Measurements from ENCODE around the gene GADD45GIP1.
"Not testable (repeated sequence)": the region's sequence is repeated elsewhere in the genome, so short reads cannot be mapped to it uniquely, and the experiment has no call there.

GADD45GIP1 gene

GRCh38 chr19:12939975-12940423 is 17.0 kb downstream of the GADD45GIP1 start:
- no peak for DNase-seq (ENCODE audit: low read depth)

- DNase-seq (ENCODE audit: low read depth) = peak; percentile 69
These were observed 18.0 kb downstream of the GADD45GIP1 start for GRCh38 chr19:12938779-12939601.

GRCh38 chr19:12937927-12938778 is 18.9 kb downstream of the GADD45GIP1 start, which contains the start of gene CALR:
TSS of gene CALR (plus strand) at chr19:12938609. CDS start at chr19:12938680, 71 bp downstream.
- peak; percentile 99 for DNase-seq (ENCODE audit: low read depth)

- no peak for DNase-seq (ENCODE audit: low read depth)
These were observed 19.7 kb downstream of the GADD45GIP1 start for GRCh38 chr19:12937093-12937926.

GRCh38 chr19:12936582-12936981 is 20.4 kb downstream of the GADD45GIP1 start:
- DNase-seq (ENCODE audit: low read depth) = no peak

- no peak for DNase-seq (ENCODE audit: low read depth)
These were observed 22.0 kb downstream of the GADD45GIP1 start for GRCh38 chr19:12935071-12935470.

- DNase-seq (ENCODE audit: low read depth) = peak; percentile 85
These were observed 23.5 kb downstream of the GADD45GIP1 start, which contains the start of gene FARSA for GRCh38 chr19:12933287-12934072. TSS of gene FARSA (minus strand) at chr19:12933711. CDS start at chr19:12933696, 15 bp downstream.

GRCh38 chr19:12932392-12933286 is 24.4 kb downstream of the GADD45GIP1 start:
- no peak for DNase-seq (ENCODE audit: low read depth)

- DNase-seq (ENCODE audit: low read depth) = no peak
These were observed 26.9 kb downstream of the GADD45GIP1 start for GRCh38 chr19:12930002-12930645.

GRCh38 chr19:12924621-12925310 is 32.3 kb downstream of the GADD45GIP1 start:
- DNase-seq (ENCODE audit: low read depth) = no peak

GRCh38 chr19:12922959-12923358 is 34.1 kb downstream of the GADD45GIP1 start:
- DNase-seq (ENCODE audit: low read depth) = no peak

GRCh38 chr19:12921047-12921446 is 36.0 kb downstream of the GADD45GIP1 start:
- no peak for DNase-seq (ENCODE audit: low read depth)

GRCh38 chr19:12918253-12918652 is 38.8 kb downstream of the GADD45GIP1 start:
- DNase-seq (ENCODE audit: low read depth) = no peak

- DNase-seq (ENCODE audit: low read depth) = not testable (repeated sequence)
These were observed 41.2 kb downstream of the GADD45GIP1 start for GRCh38 chr19:12915860-12916259.

- no peak for DNase-seq (ENCODE audit: low read depth)
These were observed 43.0 kb downstream of the GADD45GIP1 start for GRCh38 chr19:12913851-12914690.

GRCh38 chr19:12913011-12913561 is 43.9 kb downstream of the GADD45GIP1 start:
- peak; percentile 39 for DNase-seq (ENCODE audit: low read depth)

- no peak for DNase-seq (ENCODE audit: low read depth)
These were observed 44.5 kb downstream of the GADD45GIP1 start for GRCh38 chr19:12912571-12912970.
